ENCODE data around the gene NELFCD. TPM values are rescaled to one million over a fixed set of nuclear protein-coding genes. Genes with fewer than 3 reads are reported as not detected.

NELFCD gene
- polyA plus RNA-seq, 1 of the 3 experiments (the other 2 are of a cell fraction): 90.0 TPM

GRCh38 chr20:58973179-58973578, 7.9 kb upstream of the NELFCD start:
- no peak overlapping the region for H2AFZ ChIP-seq (ENCODE audit: low read depth)
- H3K4me1 ChIP-seq (ENCODE audit: control insufficient read depth in 1 of 2, insufficient read depth in 2 of 2, low read depth in 1 of 2, low read length in 1 of 2): no peaks in the 10 kb centered on the region
- H4K20me1 ChIP-seq (ENCODE audit: insufficient read depth): no peaks in the 10 kb centered on the region
- H3K9me2 ChIP-seq: no peaks in the 10 kb centered on the region
- no peak overlapping the region for H3K4me2 ChIP-seq
- H3K9ac ChIP-seq: no peak overlapping the region
- no peak for TF ChIP-seq GATA2 (CRISPR knock-in tag; IDR thresholded peaks at IDR 0.05)
- no peak for TF ChIP-seq USF1 (IDR thresholded peaks at IDR 0.05; ENCODE audit: borderline replicate concordance, low read depth)
- TF ChIP-seq FOXJ3 (CRISPR knock-in tag; IDR thresholded peaks at IDR 0.05): no peak
- TF ChIP-seq CHD2 (IDR thresholded peaks at IDR 0.05; ENCODE audit: low read length, partially characterized antibody): no peak
- TF ChIP-seq ZBTB33 (IDR thresholded peaks at IDR 0.05; ENCODE audit: borderline replicate concordance, low read depth): no peak
- TF ChIP-seq MEF2A (IDR thresholded peaks at IDR 0.05; ENCODE audit: borderline replicate concordance, low read depth): no peak
- TF ChIP-seq GABPA (IDR thresholded peaks at IDR 0.05; ENCODE audit: low read depth): no peak
- TF ChIP-seq SMC3 (IDR thresholded peaks at IDR 0.05; ENCODE audit: low read depth, low read length): no peak
- no peak for TF ChIP-seq TEAD4 (IDR thresholded peaks at IDR 0.05; ENCODE audit: borderline replicate concordance, insufficient read depth)
- TF ChIP-seq JUND (IDR thresholded peaks at IDR 0.05): no peak
- no peak for TF ChIP-seq EP300 (IDR thresholded peaks at IDR 0.05; ENCODE audit: borderline replicate concordance in 1 of 2, low read depth in 1 of 2, low read length in 1 of 2)
- TF ChIP-seq EZH2phosphoT487 (IDR thresholded peaks at IDR 0.05; ENCODE audit: borderline replicate concordance, low read depth): no peak
- TF ChIP-seq PBX3 (IDR thresholded peaks at IDR 0.05): no peak
- no peak for TF ChIP-seq IRF3 (IDR thresholded peaks at IDR 0.05; ENCODE audit: low read depth, low read length)
- no peak for TF ChIP-seq RFX5 (IDR thresholded peaks at IDR 0.05; ENCODE audit: low read length)
- TF ChIP-seq RAD21 (IDR thresholded peaks at IDR 0.05; ENCODE audit: low read length): no peak
- TF ChIP-seq REST (IDR thresholded peaks at IDR 0.05; ENCODE audit: low read depth, low read length): no peak
- ChIA-PET CTCF (interaction anchor here (0.6 to 0.8 kb wide), 2 partner anchors 10 to 523 kb away, joined by 3 read pairs; no protein-coding TSS in a partner anchor), POLR2A (no interaction called here)
- no peak overlapping the region for H3K27ac ChIP-seq (ENCODE audit: low read depth in 2 of 2, low read length in 1 of 2)
- no peaks in the 10 kb centered on the region for H3K79me2 ChIP-seq (ENCODE audit: insufficient read depth)
- H3K9me3 ChIP-seq: peaks cover 4% of the 10 kb centered on the region; the same call in 1 of the 2 replicates
- H3K4me3 ChIP-seq (ENCODE audit: low read depth in 2 of 2, low read length in 1 of 2): no peak overlapping the region
- no peaks in the 10 kb centered on the region for H3K27me3 ChIP-seq (ENCODE audit: insufficient read depth)
- 64% methylated on average over 4 of the region's 4 CpGs for WGBS (ENCODE audit: low lambda C conversion rate)
- H3K36me3 ChIP-seq (replicated peaks in 1 of 2; ENCODE audit: control insufficient read depth in 1 of 2, insufficient read depth in 2 of 2, low read length in 1 of 2): no peaks in the 10 kb centered on the region
- no peak for DNase-seq
- H3F3A ChIP-seq (replicated peaks; ENCODE audit: insufficient read depth): no peaks in the 10 kb centered on the region

Data from SK-N-SH (cell line).